Tibial nerve (tissue), 4 donors: Measurements from ENCODE around the gene RGS7. TPM values are rescaled to one million over a fixed set of nuclear protein-coding genes. Genes with fewer than 3 reads are reported as not detected.
"Not testable (repeated sequence)": the region's sequence is repeated elsewhere in the genome, so short reads cannot be mapped to it uniquely, and the experiment has no call there.

Experiments used
- DNase-seq, 2 donors: peaks; one replicate each; pipeline ENCODE4 v3.0.0-alpha.2; 2019; ENCODE audit warnings: low spot score in 2 of 2
- H3K27ac ChIP-seq, 4 donors: fragments of 200-600 bp; sonication (generic) in 3 of 4; one replicate each; pipeline ENCODE4 v1.5.1; 2017 to 2019; ENCODE audit warnings: mild to moderate bottlenecking in 1 of 4
- H3K27me3 ChIP-seq, 2 donors: fragments of 200-600 bp; sonication (generic) in 1 of 2; one replicate each; pipeline versions ENCODE4 v1.5.1 to v1.6.0; 2017 to 2019
- H3K36me3 ChIP-seq, 3 donors: fragments of 200-600 bp; sonication (generic); one replicate each; pipeline ENCODE4 v1.5.1; 2018 to 2019
- H3K4me1 ChIP-seq, 4 donors: fragments of 200-600 bp; sonication (generic) in 3 of 4; one replicate each; pipeline ENCODE4 v1.5.1; 2017 to 2019
- H3K4me3 ChIP-seq, 4 donors: fragments of 200-600 bp; sonication (generic) in 3 of 4; one replicate each; pipeline ENCODE4 v1.5.1; 2017 to 2019; ENCODE audit warnings: mild to moderate bottlenecking in 1 of 4, moderate library complexity in 1 of 4
- H3K9me3 ChIP-seq, 4 donors: fragments of 200-600 bp; sonication (generic) in 3 of 4; one replicate each; pipeline ENCODE4 v1.5.1; 2017 to 2019
- EP300 ChIP-seq, 2 donors: sonication (generic); formaldehyde crosslinking; IDR thresholded peaks; one replicate each; pipeline ENCODE4 v1.6.1; 2017; ENCODE audit warnings: antibody characterized with exemption in 2 of 2, mild to moderate bottlenecking in 1 of 2
- POLR2A ChIP-seq, 2 donors: fragments of 450-650 bp; IDR thresholded peaks; one replicate each; pipeline ENCODE4 v1.6.1; 2017; ENCODE audit warnings: antibody characterized with exemption in 2 of 2, mild to moderate bottlenecking in 2 of 2, moderate library complexity in 2 of 2
- whole genome bisulfite sequencing, 2 donors: methylation state at CpG; one replicate each; pipeline ENCODE4 v1.1.5; 2018; 5-methylcytosine and 5-hydroxymethylcytosine counted together
- total RNA-seq, 4 donors: library from RNA; depleted of rRNA; stranded (reverse); fragments of >200 nt; gene quantifications; one replicate each; pipeline ENCODE4 v1.1.0, GENCODE V29; 2016
- TF ChIP-seq, protein P1 (sequence below), 5 experiments: fragments of 200-600 bp in 3 of 5; fragments of 450-650 bp in 2 of 5; sonication (generic) in 3 of 5; IDR thresholded peaks; one replicate each; pipeline ENCODE4 v1.5.1; 2016 to 2019; ENCODE audit warnings: antibody characterized with exemption in 5 of 5, mild to moderate bottlenecking in 3 of 5, moderate library complexity in 2 of 5

The RGS7 gene
- total RNA-seq, 4 donors from 2014 or later, result 0.39 to 1.5 (median 1.0) TPM; not detected in 1

- Histone ChIP-seq H3K27ac (no peak overlapping the region), H3K27me3 (no peaks in the 10 kb centered on the region), H3K36me3 (no peaks in the 10 kb centered on the region), H3K9me3 (no peaks in the 10 kb centered on the region), H3K4me3 (no peak overlapping the region), H3K4me1 (no peaks in the 10 kb centered on the region)
- WGBS, 2 donors, result 81 to 84% methylated on average over 6 of the region's 6 CpGs
- DNase-seq, result no peak
- TF ChIP-seq EP300 (IDR thresholded peaks at IDR 0.05) (no peak), POLR2A (IDR thresholded peaks at IDR 0.05) (no peak)
- TF ChIP-seq, protein P1, sequence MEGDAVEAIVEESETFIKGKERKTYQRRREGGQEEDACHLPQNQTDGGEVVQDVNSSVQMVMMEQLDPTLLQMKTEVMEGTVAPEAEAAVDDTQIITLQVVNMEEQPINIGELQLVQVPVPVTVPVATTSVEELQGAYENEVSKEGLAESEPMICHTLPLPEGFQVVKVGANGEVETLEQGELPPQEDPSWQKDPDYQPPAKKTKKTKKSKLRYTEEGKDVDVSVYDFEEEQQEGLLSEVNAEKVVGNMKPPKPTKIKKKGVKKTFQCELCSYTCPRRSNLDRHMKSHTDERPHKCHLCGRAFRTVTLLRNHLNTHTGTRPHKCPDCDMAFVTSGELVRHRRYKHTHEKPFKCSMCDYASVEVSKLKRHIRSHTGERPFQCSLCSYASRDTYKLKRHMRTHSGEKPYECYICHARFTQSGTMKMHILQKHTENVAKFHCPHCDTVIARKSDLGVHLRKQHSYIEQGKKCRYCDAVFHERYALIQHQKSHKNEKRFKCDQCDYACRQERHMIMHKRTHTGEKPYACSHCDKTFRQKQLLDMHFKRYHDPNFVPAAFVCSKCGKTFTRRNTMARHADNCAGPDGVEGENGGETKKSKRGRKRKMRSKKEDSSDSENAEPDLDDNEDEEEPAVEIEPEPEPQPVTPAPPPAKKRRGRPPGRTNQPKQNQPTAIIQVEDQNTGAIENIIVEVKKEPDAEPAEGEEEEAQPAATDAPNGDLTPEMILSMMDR (IDR thresholded peaks at IDR 0.05), result no peak
These were observed 562.8 kb downstream of the RGS7 start for GRCh38 chr1:240794046-240794843.

DNA sequence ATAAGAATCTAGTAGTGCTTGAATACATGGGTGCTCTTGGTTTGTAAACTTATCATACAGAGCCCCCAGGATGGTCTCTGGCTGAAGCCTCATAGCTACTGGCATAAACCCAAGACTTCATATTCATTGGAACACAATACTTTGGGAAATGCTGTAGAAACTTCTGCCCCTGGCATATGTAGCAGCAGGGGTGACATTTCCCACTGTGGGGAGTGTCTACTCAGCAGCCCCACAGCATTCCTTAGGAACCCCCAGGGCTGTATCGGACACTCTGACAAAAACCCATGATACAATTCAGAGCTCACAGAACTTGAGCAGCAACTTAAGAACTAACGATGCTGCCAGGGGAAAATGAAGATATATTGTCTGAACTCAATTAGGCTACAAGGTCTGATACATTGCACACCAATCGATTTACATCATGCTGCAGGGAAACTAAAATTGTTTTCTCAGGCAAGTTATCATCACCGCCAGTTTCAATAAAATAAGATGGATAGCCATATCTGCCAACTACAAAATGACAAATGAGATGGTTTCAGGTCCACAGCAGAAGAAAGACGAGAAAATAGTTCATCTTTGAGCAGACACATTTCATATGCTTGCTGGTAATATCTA is 564.0 kb downstream of the RGS7 start:
- Histone ChIP-seq H3K9me3 (no peaks in the 10 kb centered on the region), H3K27ac (no peak overlapping the region), H3K27me3 (no peaks in the 10 kb centered on the region), H3K4me3 (no peak overlapping the region), H3K4me1 (no peaks in the 10 kb centered on the region), H3K36me3 (no peaks in the 10 kb centered on the region)
- WGBS, 2 donors, result 88 to 89% methylated on average over 5 of the region's 5 CpGs
- no peak for DNase-seq
- TF ChIP-seq EP300 (IDR thresholded peaks at IDR 0.05), result no peak
- no peak for TF ChIP-seq POLR2A (IDR thresholded peaks at IDR 0.05)
- TF ChIP-seq, protein P1 (IDR thresholded peaks at IDR 0.05), result no peak

DNA sequence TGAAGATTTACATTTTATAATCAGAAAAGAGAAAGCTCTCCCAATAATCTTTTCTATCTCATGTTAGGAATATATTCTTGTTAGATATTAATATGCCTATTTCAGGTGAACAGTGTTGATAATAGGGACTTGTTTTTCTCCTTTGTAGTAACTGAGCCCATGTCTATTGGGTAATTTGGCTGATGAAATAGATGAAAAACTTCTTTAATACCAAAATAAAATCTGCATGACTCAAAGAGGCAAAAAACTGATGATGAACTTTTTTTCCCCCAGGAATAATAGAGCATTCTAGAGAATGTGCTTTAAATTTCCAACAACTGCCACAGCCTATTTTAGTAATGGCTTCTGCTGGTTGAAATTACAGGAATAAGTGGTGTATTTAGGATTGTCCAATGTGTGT is 566.1 kb downstream of the RGS7 start:
- Histone ChIP-seq H3K36me3 (no peaks in the 10 kb centered on the region), H3K4me1 (no peaks in the 10 kb centered on the region), H3K27me3 (no peaks in the 10 kb centered on the region), H3K9me3 (no peaks in the 10 kb centered on the region), H3K27ac (no peak overlapping the region), H3K4me3 (no peak overlapping the region)
- no peak for DNase-seq
- TF ChIP-seq, protein P1 (IDR thresholded peaks at IDR 0.05), result no peak
- TF ChIP-seq EP300 (IDR thresholded peaks at IDR 0.05), result no peak

- 12 to 21% methylated on average over 1 of the region's 1 CpG for WGBS, 2 donors
- H3K27ac ChIP-seq, result no peak overlapping the region
- no peaks in the 10 kb centered on the region for H3K4me1 ChIP-seq
- H3K27me3 ChIP-seq, result no peaks in the 10 kb centered on the region
- no peak for DNase-seq
- H3K9me3 ChIP-seq, result no peaks in the 10 kb centered on the region
- H3K4me3 ChIP-seq, result no peak overlapping the region
- no peak for TF ChIP-seq EP300 (IDR thresholded peaks at IDR 0.05)
- TF ChIP-seq POLR2A (IDR thresholded peaks at IDR 0.05), result no peak
- TF ChIP-seq, protein P1 (IDR thresholded peaks at IDR 0.05), result no peak
- no peaks in the 10 kb centered on the region for H3K36me3 ChIP-seq
These were observed 570.1 kb downstream of the RGS7 start for GRCh38 chr1:240786880-240787279.

DNA sequence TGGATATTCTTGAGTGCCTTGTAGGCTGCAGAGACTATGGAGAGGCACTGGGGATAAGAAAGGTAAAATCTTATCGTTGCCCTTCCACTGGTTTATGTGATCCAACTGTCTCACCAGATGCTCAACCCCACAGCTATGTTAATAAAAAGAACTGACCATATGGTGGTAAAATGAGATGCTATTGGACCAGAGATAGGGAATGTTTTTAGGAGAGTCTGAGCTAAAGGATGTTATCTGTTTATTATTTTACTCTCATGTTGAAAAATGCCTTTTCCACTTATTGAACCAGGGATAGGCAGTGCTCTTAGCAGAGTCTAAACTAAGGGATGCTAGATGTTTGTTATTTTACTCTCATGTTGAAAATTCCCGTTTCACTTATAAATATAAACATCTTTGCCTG is 572.2 kb downstream of the RGS7 start:
- Histone ChIP-seq H3K36me3 (no peaks in the 10 kb centered on the region), H3K4me1 (no peaks in the 10 kb centered on the region), H3K27ac (no peak overlapping the region), H3K4me3 (no peak overlapping the region), H3K27me3 (no peaks in the 10 kb centered on the region), H3K9me3 (no peaks in the 10 kb centered on the region)
- no peak for TF ChIP-seq EP300 (IDR thresholded peaks at IDR 0.05)
- no peak for TF ChIP-seq POLR2A (IDR thresholded peaks at IDR 0.05)
- TF ChIP-seq, protein P1 (IDR thresholded peaks at IDR 0.05), result no peak
- 71 to 73% methylated on average over 2 of the region's 2 CpGs for WGBS, 2 donors
- DNase-seq, result no peak

DNA sequence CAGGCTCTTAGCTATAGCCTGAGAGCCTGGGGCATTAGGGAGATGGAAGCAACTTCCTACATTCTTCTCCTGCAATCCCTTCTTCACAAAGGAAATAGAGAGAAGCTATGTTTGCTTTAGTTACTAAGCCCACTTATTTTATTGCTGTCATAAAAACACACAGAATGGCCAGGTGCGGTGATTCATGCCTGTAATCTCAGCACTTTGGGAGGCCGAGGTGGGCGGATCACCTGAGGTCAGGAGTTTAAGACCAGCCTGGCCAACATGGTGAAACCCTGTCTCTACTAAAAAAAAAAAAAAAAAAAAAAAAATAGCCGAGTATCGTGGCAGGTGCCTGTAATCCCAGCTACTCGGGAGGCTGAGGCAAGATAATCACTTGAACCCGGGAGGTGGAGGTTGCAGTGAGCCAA is 573.3 kb downstream of the RGS7 start:
- H3K36me3 ChIP-seq, H3K4me1 ChIP-seq, H3K27ac ChIP-seq, H3K27me3 ChIP-seq, H3K4me3 ChIP-seq, H3K9me3 ChIP-seq, DNase-seq: not testable (repeated sequence)
- 36 to 58% methylated on average over 7 of the region's 7 CpGs for WGBS, 2 donors
